ENCODE results near the gene PAX6. TPM values are rescaled to one million over a fixed set of nuclear protein-coding genes. Genes with fewer than 3 reads are reported as not detected.

Gene PAX6
- total RNA-seq, 1 experiment from 2014 or later, result 0.49 TPM

GRCh38 chr11:31792036-31792435 is 19.1 kb downstream of the PAX6 start:
- no peak for ATAC-seq
- no TSS peak for BruUV-seq (replicated peaks)
- TF ChIP-seq REST (IDR thresholded peaks at IDR 0.05; ENCODE audit: insufficient read depth in 1 of 2, low read depth in 2 of 2, low read length in 1 of 2) (no peak), SIN3A (IDR thresholded peaks at IDR 0.05; ENCODE audit: borderline replicate concordance, insufficient read depth, low read depth, low read length) (no peak)
- TF ChIP-seq, protein P1, sequence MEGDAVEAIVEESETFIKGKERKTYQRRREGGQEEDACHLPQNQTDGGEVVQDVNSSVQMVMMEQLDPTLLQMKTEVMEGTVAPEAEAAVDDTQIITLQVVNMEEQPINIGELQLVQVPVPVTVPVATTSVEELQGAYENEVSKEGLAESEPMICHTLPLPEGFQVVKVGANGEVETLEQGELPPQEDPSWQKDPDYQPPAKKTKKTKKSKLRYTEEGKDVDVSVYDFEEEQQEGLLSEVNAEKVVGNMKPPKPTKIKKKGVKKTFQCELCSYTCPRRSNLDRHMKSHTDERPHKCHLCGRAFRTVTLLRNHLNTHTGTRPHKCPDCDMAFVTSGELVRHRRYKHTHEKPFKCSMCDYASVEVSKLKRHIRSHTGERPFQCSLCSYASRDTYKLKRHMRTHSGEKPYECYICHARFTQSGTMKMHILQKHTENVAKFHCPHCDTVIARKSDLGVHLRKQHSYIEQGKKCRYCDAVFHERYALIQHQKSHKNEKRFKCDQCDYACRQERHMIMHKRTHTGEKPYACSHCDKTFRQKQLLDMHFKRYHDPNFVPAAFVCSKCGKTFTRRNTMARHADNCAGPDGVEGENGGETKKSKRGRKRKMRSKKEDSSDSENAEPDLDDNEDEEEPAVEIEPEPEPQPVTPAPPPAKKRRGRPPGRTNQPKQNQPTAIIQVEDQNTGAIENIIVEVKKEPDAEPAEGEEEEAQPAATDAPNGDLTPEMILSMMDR (IDR thresholded peaks at IDR 0.05), result no peak

DNA sequence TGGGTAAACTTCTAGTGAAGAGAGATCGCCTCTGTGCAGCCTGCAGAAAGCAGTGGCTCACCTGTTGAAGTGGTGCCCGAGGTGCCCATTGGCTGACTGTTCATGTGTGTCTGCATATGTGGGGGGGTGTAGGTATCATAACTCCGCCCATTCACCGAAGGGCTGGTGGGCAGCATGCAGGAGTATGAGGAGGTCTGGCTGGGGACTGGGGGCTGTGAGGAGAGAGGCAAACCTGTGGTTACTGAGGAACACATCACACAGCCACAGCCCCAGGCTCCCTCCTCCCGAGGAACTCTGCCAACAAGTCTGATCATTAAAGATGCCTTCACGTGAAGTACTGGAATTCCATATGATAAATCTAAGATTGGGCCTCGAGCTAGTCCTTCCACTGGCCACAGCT is 20.5 kb downstream of the PAX6 start:
- H3K36me3 ChIP-seq (ENCODE audit: control insufficient read depth, insufficient read depth, low read length), result no peaks in the 10 kb centered on the region
- POLR2A ChIA-PET, result no interaction called here
- in situ Hi-C loops (cut with HindIII; ENCODE audit: low pct_unique_long_range_greater_than_20kb, low sequenced_read_pairs) (no loop called here), intact Hi-C loops (cut with micrococcal nuclease; ENCODE audit: unreplicated experiment) (no loop called here)
- CTCF ChIA-PET, result interaction anchor here (0.6 kb wide), 1 partner anchor 15 kb away, joined by 6 read pairs; no protein-coding TSS in a partner anchor
- H3K4me1 ChIP-seq (ENCODE audit: control insufficient read depth, insufficient read depth, low read length), result no peaks in the 10 kb centered on the region
- H3K9me3 ChIP-seq (ENCODE audit: control insufficient read depth, insufficient read depth, low read depth, low read length), result no peaks in the 10 kb centered on the region
- H3K27ac ChIP-seq (ENCODE audit: low read length), result no peak overlapping the region
- H3K27me3 ChIP-seq (ENCODE audit: control insufficient read depth, insufficient read depth, low read length), result no peaks in the 10 kb centered on the region
- ATAC-seq (no peak), DNase-seq (ENCODE audit: low read depth, low spot score) (no peak)
- TF ChIP-seq SIN3A (IDR thresholded peaks at IDR 0.05; ENCODE audit: borderline replicate concordance, insufficient read depth, low read depth, low read length) (no peak), POLR2AphosphoS5 (IDR thresholded peaks at IDR 0.05; ENCODE audit: low read depth, low read length) (no peak), TCF7L2 (IDR thresholded peaks at IDR 0.05; ENCODE audit: low read depth, low read length) (no peak), REST (IDR thresholded peaks at IDR 0.05; ENCODE audit: insufficient read depth in 1 of 2, low read depth in 2 of 2, low read length in 1 of 2) (no peak)
- TF ChIP-seq, protein P1 (IDR thresholded peaks at IDR 0.05), result no peak
- H3K4me3 ChIP-seq (ENCODE audit: low read depth in 2 of 2, low read length in 2 of 2), result no peak overlapping the region
- BruUV-seq (replicated peaks), result no TSS peak

More at GRCh38 chr11:31792036-31792435, 19.1 kb downstream of the PAX6 start:
- intact Hi-C loops (cut with micrococcal nuclease; ENCODE audit: unreplicated experiment), result no loop called here
- ChIA-PET CTCF (no interaction called here), POLR2A (no interaction called here)
- no peak for DNase-seq (ENCODE audit: low read depth, low spot score)
- Histone ChIP-seq H3K36me3 (ENCODE audit: control insufficient read depth, insufficient read depth, low read length) (no peaks in the 10 kb centered on the region), H3K27ac (ENCODE audit: low read length) (no peak overlapping the region), H3K4me3 (ENCODE audit: low read depth in 2 of 2, low read length in 2 of 2) (no peak overlapping the region), H3K4me1 (ENCODE audit: control insufficient read depth, insufficient read depth, low read length) (no peaks in the 10 kb centered on the region), H3K9me3 (ENCODE audit: control insufficient read depth, insufficient read depth, low read depth, low read length) (no peaks in the 10 kb centered on the region), H3K27me3 (ENCODE audit: control insufficient read depth, insufficient read depth, low read length) (no peaks in the 10 kb centered on the region)
- in situ Hi-C loops (cut with HindIII; ENCODE audit: low pct_unique_long_range_greater_than_20kb, low sequenced_read_pairs), result no loop called here
